GDM1 (cell line): Measurements from ENCODE around the gene SGSH.
"Not testable (repeated sequence)": the region's sequence is repeated elsewhere in the genome, so short reads cannot be mapped to it uniquely, and the experiment has no call there.

Source experiments
- DNase-seq: peaks from one replicate; lab custom pipeline; 2025; lab: John Stamatoyannopoulos, UW

Gene SGSH

GRCh38 chr17:80253631-80254395 is 33.7 kb upstream of the SGSH start:
- DNase-seq, result no peak

- no peak for DNase-seq
Measured at GRCh38 chr17:80252871-80253270, 32.7 kb upstream of the SGSH start.

GRCh38 chr17:80251966-80252365 is 31.8 kb upstream of the SGSH start:
- no peak for DNase-seq

- DNase-seq, result no peak
Measured at GRCh38 chr17:80248894-80249710, 29.0 kb upstream of the SGSH start.

GRCh38 chr17:80248001-80248893 is 28.1 kb upstream of the SGSH start:
- DNase-seq, result no peak

- no peak for DNase-seq
Measured at GRCh38 chr17:80247561-80247960, 27.4 kb upstream of the SGSH start.

- no peak for DNase-seq
Measured at GRCh38 chr17:80246726-80247125, 26.6 kb upstream of the SGSH start.

GRCh38 chr17:80246266-80246681 is 26.1 kb upstream of the SGSH start:
- DNase-seq, result no peak

GRCh38 chr17:80245566-80246265 is 25.6 kb upstream of the SGSH start:
- DNase-seq, result no peak

- no peak for DNase-seq
Measured at GRCh38 chr17:80244871-80245509, 24.9 kb upstream of the SGSH start.

GRCh38 chr17:80244448-80244847 is 24.3 kb upstream of the SGSH start:
- DNase-seq, result not testable (repeated sequence)

GRCh38 chr17:80243526-80244433 is 23.6 kb upstream of the SGSH start:
- no peak for DNase-seq

- DNase-seq, result no peak
Measured at GRCh38 chr17:80242505-80242904, 22.4 kb upstream of the SGSH start.

- DNase-seq, result no peak
Measured at GRCh38 chr17:80237386-80237785, 17.3 kb upstream of the SGSH start.

- no peak for DNase-seq
Measured at GRCh38 chr17:80236911-80237310, 16.8 kb upstream of the SGSH start.

GRCh38 chr17:80233202-80233601 is 13.1 kb upstream of the SGSH start:
- no peak for DNase-seq

- DNase-seq, result no peak
Measured at GRCh38 chr17:80232438-80232837, 12.3 kb upstream of the SGSH start.

- DNase-seq, result no peak
Measured at GRCh38 chr17:80229011-80229410, 8.9 kb upstream of the SGSH start.

- no peak for DNase-seq
Measured at GRCh38 chr17:80228477-80228876, 8.3 kb upstream of the SGSH start.

GRCh38 chr17:80227666-80228065 is 7.5 kb upstream of the SGSH start:
- no peak for DNase-seq
